ENCODE results near the gene SH3PXD2B. TPM values are rescaled to one million over a fixed set of nuclear protein-coding genes. Genes with fewer than 3 reads are reported as not detected.
A peak's percentile ranks its signal among the peaks of the same experiment; 100 is the strongest.

The SH3PXD2B gene
- total and polyA plus RNA-seq, 2 of the 13 experiments (the other 11 are each of a cell fraction or from before 2014, with no cell fraction given) = 3.4 to 4.6 TPM

DNA sequence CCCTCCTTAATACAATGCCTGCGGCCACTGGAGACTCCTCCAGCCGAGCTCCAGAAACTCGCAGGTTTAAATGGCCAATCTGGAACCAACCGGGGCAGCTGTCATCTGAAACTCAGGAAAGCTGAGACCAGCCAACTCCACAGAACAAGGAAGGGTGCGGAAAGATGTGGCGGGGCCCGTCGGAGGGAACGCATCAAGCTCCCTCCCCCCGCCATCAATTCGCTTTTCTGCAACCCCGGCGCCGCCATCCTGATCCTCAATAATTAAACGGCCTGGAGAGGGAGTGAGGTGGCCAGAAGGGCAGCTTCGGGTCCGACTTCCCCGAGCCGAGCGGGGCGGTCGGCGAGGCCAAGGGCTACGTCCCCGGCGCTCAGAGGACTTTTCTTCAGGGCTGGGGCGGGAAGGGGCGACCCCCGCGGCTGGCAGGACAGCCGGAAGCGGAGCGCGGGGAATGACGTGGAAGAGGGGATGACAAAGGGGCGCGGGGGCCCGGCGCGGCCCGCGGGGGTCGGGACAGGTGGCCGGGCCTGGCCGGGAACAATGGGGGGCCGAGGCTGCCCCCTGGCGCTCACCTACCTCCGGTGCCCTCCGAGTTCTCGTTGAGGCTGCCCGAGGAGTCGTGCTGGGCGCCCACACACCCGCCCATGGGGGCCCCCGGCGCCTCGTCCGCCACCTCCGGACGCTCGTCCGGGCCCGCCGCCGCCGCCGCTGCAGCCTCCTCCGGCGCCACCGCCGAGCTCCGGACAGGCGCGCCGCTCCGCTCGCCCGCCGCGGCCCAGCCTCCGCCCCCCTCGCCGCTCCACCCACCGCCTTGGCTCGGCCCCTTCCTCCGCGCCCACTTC is 171.1 kb downstream of the SH3PXD2B start, which contains the start of gene UBTD2 (continued):
- TF ChIP-seq GABPB1 (CRISPR knock-in tag; IDR thresholded peaks at IDR 0.05) = peak; percentile 83; the same call in 1 of the 2 replicates
- TF ChIP-seq, protein P1, sequence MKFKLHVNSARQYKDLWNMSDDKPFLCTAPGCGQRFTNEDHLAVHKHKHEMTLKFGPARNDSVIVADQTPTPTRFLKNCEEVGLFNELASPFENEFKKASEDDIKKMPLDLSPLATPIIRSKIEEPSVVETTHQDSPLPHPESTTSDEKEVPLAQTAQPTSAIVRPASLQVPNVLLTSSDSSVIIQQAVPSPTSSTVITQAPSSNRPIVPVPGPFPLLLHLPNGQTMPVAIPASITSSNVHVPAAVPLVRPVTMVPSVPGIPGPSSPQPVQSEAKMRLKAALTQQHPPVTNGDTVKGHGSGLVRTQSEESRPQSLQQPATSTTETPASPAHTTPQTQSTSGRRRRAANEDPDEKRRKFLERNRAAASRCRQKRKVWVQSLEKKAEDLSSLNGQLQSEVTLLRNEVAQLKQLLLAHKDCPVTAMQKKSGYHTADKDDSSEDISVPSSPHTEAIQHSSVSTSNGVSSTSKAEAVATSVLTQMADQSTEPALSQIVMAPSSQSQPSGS (CRISPR knock-in tag; IDR thresholded peaks at IDR 0.05) = no peak
- no peak for TF ChIP-seq ADNP (CRISPR knock-in tag; IDR thresholded peaks at IDR 0.05)
- TF ChIP-seq ELF1 (CRISPR knock-in tag; IDR thresholded peaks at IDR 0.05) = peak; percentile 39; the same call in 1 of the 2 replicates
- TF ChIP-seq, protein P2, sequence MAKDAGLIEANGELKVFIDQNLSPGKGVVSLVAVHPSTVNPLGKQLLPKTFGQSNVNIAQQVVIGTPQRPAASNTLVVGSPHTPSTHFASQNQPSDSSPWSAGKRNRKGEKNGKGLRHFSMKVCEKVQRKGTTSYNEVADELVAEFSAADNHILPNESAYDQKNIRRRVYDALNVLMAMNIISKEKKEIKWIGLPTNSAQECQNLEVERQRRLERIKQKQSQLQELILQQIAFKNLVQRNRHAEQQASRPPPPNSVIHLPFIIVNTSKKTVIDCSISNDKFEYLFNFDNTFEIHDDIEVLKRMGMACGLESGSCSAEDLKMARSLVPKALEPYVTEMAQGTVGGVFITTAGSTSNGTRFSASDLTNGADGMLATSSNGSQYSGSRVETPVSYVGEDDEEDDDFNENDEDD (CRISPR knock-in tag; IDR thresholded peaks at IDR 0.05; ENCODE audit: borderline replicate concordance) = no peak
- TF ChIP-seq, protein P3, sequence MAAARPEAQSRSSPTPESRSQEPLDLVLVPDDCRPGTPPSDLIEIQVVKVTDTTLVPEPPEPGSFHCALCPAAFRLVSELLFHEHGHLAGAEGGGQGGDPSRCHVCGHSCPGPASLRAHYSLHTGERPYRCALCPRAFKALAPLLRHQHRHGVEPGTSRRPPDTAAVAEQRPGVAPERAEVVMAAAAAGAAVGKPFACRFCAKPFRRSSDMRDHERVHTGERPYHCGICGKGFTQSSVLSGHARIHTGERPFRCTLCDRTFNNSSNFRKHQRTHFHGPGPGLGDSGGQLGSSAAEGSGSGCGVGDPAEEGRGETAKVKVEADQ (CRISPR knock-in tag; IDR thresholded peaks at IDR 0.05; ENCODE audit: borderline replicate concordance) = no peak
- TF ChIP-seq, protein P4, sequence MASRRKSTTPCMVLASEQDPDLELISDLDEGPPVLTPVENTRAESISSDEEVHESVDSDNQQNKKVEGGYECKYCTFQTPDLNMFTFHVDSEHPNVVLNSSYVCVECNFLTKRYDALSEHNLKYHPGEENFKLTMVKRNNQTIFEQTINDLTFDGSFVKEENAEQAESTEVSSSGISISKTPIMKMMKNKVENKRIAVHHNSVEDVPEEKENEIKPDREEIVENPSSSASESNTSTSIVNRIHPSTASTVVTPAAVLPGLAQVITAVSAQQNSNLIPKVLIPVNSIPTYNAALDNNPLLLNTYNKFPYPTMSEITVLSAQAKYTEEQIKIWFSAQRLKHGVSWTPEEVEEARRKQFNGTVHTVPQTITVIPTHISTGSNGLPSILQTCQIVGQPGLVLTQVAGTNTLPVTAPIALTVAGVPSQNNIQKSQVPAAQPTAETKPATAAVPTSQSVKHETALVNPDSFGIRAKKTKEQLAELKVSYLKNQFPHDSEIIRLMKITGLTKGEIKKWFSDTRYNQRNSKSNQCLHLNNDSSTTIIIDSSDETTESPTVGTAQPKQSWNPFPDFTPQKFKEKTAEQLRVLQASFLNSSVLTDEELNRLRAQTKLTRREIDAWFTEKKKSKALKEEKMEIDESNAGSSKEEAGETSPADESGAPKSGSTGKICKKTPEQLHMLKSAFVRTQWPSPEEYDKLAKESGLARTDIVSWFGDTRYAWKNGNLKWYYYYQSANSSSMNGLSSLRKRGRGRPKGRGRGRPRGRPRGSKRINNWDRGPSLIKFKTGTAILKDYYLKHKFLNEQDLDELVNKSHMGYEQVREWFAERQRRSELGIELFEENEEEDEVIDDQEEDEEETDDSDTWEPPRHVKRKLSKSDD (CRISPR knock-in tag; IDR thresholded peaks at IDR 0.05; ENCODE audit: low read depth) = no peak
- no peak for TF ChIP-seq ZNF773 (CRISPR knock-in tag; IDR thresholded peaks at IDR 0.05; ENCODE audit: borderline replicate concordance)
- TF ChIP-seq YY1 (IDR thresholded peaks at IDR 0.05; ENCODE audit: insufficient read depth, insufficient replicate concordance, low read depth, low read length) = peak; percentile 11
- TF ChIP-seq MEIS1 (CRISPR knock-in tag; IDR thresholded peaks at IDR 0.05; ENCODE audit: borderline replicate concordance) = no peak
- TF ChIP-seq, protein P5, sequence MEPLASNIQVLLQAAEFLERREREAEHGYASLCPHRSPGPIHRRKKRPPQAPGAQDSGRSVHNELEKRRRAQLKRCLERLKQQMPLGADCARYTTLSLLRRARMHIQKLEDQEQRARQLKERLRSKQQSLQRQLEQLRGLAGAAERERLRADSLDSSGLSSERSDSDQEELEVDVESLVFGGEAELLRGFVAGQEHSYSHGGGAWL (CRISPR knock-in tag; IDR thresholded peaks at IDR 0.05) = no peak; the same call in 1 of the 2 replicates
- TF ChIP-seq NCOA1 (CRISPR knock-in tag; IDR thresholded peaks at IDR 0.05) = no peak
- TF ChIP-seq EHMT2 (IDR thresholded peaks at IDR 0.05; ENCODE audit: borderline replicate concordance, low read depth, low read length) = no peak
- TF ChIP-seq, protein P6, sequence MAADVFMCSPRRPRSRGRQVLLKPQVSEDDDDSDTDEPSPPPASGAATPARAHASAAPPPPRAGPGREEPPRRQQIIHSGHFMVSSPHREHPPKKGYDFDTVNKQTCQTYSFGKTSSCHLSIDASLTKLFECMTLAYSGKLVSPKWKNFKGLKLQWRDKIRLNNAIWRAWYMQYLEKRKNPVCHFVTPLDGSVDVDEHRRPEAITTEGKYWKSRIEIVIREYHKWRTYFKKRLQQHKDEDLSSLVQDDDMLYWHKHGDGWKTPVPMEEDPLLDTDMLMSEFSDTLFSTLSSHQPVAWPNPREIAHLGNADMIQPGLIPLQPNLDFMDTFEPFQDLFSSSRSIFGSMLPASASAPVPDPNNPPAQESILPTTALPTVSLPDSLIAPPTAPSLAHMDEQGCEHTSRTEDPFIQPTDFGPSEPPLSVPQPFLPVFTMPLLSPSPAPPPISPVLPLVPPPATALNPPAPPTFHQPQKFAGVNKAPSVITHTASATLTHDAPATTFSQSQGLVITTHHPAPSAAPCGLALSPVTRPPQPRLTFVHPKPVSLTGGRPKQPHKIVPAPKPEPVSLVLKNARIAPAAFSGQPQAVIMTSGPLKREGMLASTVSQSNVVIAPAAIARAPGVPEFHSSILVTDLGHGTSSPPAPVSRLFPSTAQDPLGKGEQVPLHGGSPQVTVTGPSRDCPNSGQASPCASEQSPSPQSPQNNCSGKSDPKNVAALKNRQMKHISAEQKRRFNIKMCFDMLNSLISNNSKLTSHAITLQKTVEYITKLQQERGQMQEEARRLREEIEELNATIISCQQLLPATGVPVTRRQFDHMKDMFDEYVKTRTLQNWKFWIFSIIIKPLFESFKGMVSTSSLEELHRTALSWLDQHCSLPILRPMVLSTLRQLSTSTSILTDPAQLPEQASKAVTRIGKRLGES (CRISPR knock-in tag; IDR thresholded peaks at IDR 0.05; ENCODE audit: borderline replicate concordance) = no peak
- peak; percentile 88; the same call in 1 of the 2 replicates for TF ChIP-seq ZNF333 (CRISPR knock-in tag; IDR thresholded peaks at IDR 0.05; ENCODE audit: borderline replicate concordance)
- no peak for TF ChIP-seq TBX3 (IDR thresholded peaks at IDR 0.05; ENCODE audit: borderline replicate concordance)
